MM.1S (cell line): Measurements from ENCODE around the gene CIDEC.

Experiments
- DNase-seq: peaks from one replicate; pipeline ENCODE4 v3.0.0-alpha.2; 2015
- H2AFZ ChIP-seq: fragments of 300-600 bp; sonication (generic); 2 replicates; pipeline ENCODE4 v1.6.0; 2016; ENCODE audit warnings: antibody characterized with exemption, low read length
- H3F3A ChIP-seq: fragments of 300-600 bp; sonication (generic); 2 replicates; pipeline ENCODE4 v1.6.1; 2016; ENCODE audit warnings: mild to moderate bottlenecking, antibody characterized with exemption, low read length, moderate library complexity, mixed read lengths; ENCODE audit not compliant: insufficient read depth
- H3K27ac ChIP-seq: fragments of 300-600 bp; sonication (generic); 2 replicates; pipeline ENCODE4 v1.5.1; 2016; ENCODE audit warnings: mild to moderate bottlenecking, low read length
- H3K27me3 ChIP-seq: fragments of 300-600 bp; sonication (generic); replicated peaks from 2 replicates; pipeline ENCODE4 v1.6.0; 2016; ENCODE audit warnings: low read length; ENCODE audit not compliant: insufficient read depth
- H3K36me3 ChIP-seq: fragments of 300-600 bp; sonication (generic); replicated peaks from 2 replicates; pipeline ENCODE4 v1.6.1; 2016; ENCODE audit warnings: mild to moderate bottlenecking, low read length, mixed read lengths; ENCODE audit not compliant: insufficient read depth
- H3K4me1 ChIP-seq: fragments of 300-600 bp; sonication (generic); 2 replicates; pipeline ENCODE4 v1.6.1; 2016; ENCODE audit warnings: low read length, mixed read lengths
- H3K4me2 ChIP-seq: fragments of 300-600 bp; sonication (generic); 2 replicates; pipeline ENCODE4 v1.6.0; 2016; ENCODE audit warnings: low read depth, low read length
- H3K4me3 ChIP-seq: fragments of 300-600 bp; sonication (generic); 2 replicates; pipeline ENCODE4 v1.5.1; 2016; ENCODE audit warnings: low read length, mixed read lengths
- H3K79me2 ChIP-seq: fragments of 300-600 bp; sonication (generic); 2 replicates; pipeline ENCODE4 v1.6.1; 2016; ENCODE audit warnings: mixed run types, low read length, mixed read lengths
- H3K9ac ChIP-seq: fragments of 300-600 bp; sonication (generic); 2 replicates; pipeline ENCODE4 v1.6.1; 2016; ENCODE audit warnings: low read length, mixed read lengths
- H3K9me2 ChIP-seq: fragments of 300-600 bp; sonication (generic); replicated peaks from 2 replicates; pipeline ENCODE4 v1.6.1; 2016; ENCODE audit warnings: mild to moderate bottlenecking, low read length, mixed read lengths; ENCODE audit not compliant: insufficient read depth
- H3K9me3 ChIP-seq: fragments of 300-600 bp; sonication (generic); replicated peaks from 2 replicates; pipeline ENCODE4 v1.6.1; 2016; ENCODE audit warnings: mild to moderate bottlenecking, low read length, mixed read lengths; ENCODE audit not compliant: insufficient read depth
- H4K20me1 ChIP-seq: fragments of 300-600 bp; sonication (generic); 2 replicates; pipeline ENCODE4 v1.6.1; 2016; ENCODE audit warnings: mild to moderate bottlenecking, low read length, moderate library complexity, mixed read lengths; ENCODE audit not compliant: insufficient read depth
- EZH2 ChIP-seq: fragments of 300-600 bp; sonication (generic); optimal IDR thresholded peaks from 2 replicates; pipeline ENCODE3; 2017; ENCODE audit warnings: low read depth, mild to moderate bottlenecking, antibody characterized with exemption, low read length, mixed read lengths
- EZH2phosphoT487 ChIP-seq: fragments of 300-600 bp; sonication (generic); IDR thresholded peaks from 2 replicates; pipeline ENCODE4 v1.6.1; 2018; ENCODE audit warnings: antibody characterized with exemption, low read length
- TF ChIP-seq, protein P1 (sequence below): fragments of 300-600 bp; sonication (generic); IDR thresholded peaks from 2 replicates; pipeline ENCODE4 v1.5.1; 2016; ENCODE audit warnings: antibody characterized with exemption, low read length, mixed read lengths

The CIDEC gene

DNA sequence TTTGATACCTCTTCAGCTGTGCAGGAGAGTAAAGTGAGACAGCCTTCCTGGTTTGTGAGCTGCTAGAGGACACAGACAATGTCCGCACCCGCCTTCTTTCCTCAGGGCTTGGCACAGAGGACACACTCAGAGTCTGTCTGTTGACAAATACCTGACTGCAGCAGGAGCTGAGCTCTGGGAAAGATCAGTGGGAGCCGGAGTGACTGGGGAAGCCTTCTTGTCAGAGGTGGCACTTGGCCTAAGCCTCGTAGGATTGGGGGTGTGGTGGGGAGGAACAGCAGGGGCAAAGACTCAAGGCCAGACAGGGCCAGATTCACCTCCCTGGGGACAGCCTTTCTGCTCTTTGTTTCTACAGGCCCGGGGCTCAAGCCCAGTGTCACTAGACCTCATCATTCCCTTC lies 33.5 kb upstream of the CIDEC start:
- Histone ChIP-seq H3K4me3 (no peak overlapping the region), H3K9me2 (no peaks in the 10 kb centered on the region), H3K27ac (no peak overlapping the region), H3F3A (no peaks in the 10 kb centered on the region), H3K79me2 (no peaks in the 10 kb centered on the region), H4K20me1 (no peaks in the 10 kb centered on the region), H3K9ac (no peak overlapping the region), H3K4me1 (peaks cover 5% of the 10 kb centered on the region; the same call in 1 of the 2 replicates), H3K36me3 (no peaks in the 10 kb centered on the region), H3K4me2 (no peak overlapping the region), H2AFZ (no peak overlapping the region), H3K27me3 (no peaks in the 10 kb centered on the region), H3K9me3 (no peaks in the 10 kb centered on the region)
- TF ChIP-seq EZH2phosphoT487 (no peak), EZH2 (no peak)
- TF ChIP-seq, protein P1, sequence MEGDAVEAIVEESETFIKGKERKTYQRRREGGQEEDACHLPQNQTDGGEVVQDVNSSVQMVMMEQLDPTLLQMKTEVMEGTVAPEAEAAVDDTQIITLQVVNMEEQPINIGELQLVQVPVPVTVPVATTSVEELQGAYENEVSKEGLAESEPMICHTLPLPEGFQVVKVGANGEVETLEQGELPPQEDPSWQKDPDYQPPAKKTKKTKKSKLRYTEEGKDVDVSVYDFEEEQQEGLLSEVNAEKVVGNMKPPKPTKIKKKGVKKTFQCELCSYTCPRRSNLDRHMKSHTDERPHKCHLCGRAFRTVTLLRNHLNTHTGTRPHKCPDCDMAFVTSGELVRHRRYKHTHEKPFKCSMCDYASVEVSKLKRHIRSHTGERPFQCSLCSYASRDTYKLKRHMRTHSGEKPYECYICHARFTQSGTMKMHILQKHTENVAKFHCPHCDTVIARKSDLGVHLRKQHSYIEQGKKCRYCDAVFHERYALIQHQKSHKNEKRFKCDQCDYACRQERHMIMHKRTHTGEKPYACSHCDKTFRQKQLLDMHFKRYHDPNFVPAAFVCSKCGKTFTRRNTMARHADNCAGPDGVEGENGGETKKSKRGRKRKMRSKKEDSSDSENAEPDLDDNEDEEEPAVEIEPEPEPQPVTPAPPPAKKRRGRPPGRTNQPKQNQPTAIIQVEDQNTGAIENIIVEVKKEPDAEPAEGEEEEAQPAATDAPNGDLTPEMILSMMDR = no peak
- DNase-seq = no peak

DNA sequence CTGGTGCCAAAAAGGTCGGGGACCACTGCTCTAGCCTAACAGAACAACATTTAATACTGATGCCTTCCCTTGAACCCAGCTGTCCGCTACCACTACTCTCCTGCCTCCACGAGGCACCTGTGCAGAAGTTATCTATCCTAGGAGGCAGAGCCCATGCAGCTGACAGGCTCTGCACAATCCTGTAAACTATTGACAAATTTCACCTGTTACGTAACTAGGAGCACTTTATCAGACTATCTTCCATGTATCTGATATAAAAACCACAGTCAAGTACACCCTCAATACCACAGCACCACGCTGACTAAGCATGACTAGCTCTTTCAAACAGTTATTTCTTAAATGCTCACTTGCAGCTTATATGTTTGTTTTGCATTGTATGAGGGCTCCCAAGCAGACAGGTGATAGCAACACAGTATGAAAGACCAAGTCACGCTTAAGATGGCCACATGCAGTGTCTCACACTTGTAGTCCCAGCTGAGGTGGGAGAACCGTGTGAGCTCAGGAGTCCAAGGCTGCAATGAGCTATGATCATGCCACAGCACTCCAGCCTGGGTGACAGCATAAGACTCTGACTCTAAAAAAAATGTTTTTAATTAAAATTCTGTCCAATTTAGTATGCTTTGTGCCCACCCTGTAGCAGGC lies 32.4 kb upstream of the CIDEC start:
- Histone ChIP-seq H3K4me3 (no peak overlapping the region), H3K27me3 (no peaks in the 10 kb centered on the region), H3K4me2 (no peak overlapping the region), H2AFZ (no peak overlapping the region), H3K9me3 (no peaks in the 10 kb centered on the region), H3K79me2 (no peaks in the 10 kb centered on the region), H3K9me2 (no peaks in the 10 kb centered on the region), H3K36me3 (no peaks in the 10 kb centered on the region), H3K9ac (no peak overlapping the region), H4K20me1 (no peaks in the 10 kb centered on the region), H3K4me1 (peaks cover 5% of the 10 kb centered on the region; the same call in 1 of the 2 replicates), H3F3A (no peaks in the 10 kb centered on the region), H3K27ac (no peak overlapping the region)
- TF ChIP-seq, protein P1 = no peak
- no peak for TF ChIP-seq EZH2phosphoT487
- no peak for TF ChIP-seq EZH2
- no peak for DNase-seq

DNA sequence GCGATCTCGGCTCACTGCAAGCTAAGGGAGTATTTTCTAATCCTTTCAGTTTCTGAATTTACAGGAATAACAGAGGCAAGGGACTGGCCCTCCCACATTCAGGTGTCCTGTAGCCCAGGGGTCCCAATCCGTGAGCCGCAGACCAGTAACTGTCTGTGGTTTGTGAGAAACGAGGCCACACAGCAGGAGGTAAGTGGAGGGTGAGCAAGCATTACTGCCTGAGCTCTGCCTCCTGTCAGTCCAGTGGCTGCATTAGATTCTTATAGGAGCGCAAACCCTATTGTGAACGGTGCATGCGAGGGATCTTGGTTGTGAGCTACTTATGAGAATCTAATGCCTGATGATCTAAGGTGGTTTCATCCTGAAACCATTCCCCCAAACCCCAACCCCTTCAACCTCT lies 31.8 kb upstream of the CIDEC start:
- Histone ChIP-seq H2AFZ (no peak overlapping the region), H3K9me3 (no peaks in the 10 kb centered on the region), H3K4me1 (peaks cover 5% of the 10 kb centered on the region; the same call in 1 of the 2 replicates), H3K9me2 (no peaks in the 10 kb centered on the region), H4K20me1 (no peaks in the 10 kb centered on the region), H3K79me2 (no peaks in the 10 kb centered on the region), H3K36me3 (no peaks in the 10 kb centered on the region), H3K27ac (no peak overlapping the region), H3K27me3 (no peaks in the 10 kb centered on the region), H3K4me3 (no peak overlapping the region), H3F3A (no peaks in the 10 kb centered on the region), H3K9ac (no peak overlapping the region), H3K4me2 (no peak overlapping the region)
- DNase-seq = no peak
- TF ChIP-seq, protein P1 = no peak
- TF ChIP-seq EZH2phosphoT487 = no peak
- TF ChIP-seq EZH2 = no peak
